ENCODE results near the gene CRELD2. TPM values are rescaled to one million over a fixed set of nuclear protein-coding genes. Genes with fewer than 3 reads are reported as not detected.

Gene CRELD2
- total RNA-seq, 1 donor from 2014 or later: 44.3 TPM

DNA sequence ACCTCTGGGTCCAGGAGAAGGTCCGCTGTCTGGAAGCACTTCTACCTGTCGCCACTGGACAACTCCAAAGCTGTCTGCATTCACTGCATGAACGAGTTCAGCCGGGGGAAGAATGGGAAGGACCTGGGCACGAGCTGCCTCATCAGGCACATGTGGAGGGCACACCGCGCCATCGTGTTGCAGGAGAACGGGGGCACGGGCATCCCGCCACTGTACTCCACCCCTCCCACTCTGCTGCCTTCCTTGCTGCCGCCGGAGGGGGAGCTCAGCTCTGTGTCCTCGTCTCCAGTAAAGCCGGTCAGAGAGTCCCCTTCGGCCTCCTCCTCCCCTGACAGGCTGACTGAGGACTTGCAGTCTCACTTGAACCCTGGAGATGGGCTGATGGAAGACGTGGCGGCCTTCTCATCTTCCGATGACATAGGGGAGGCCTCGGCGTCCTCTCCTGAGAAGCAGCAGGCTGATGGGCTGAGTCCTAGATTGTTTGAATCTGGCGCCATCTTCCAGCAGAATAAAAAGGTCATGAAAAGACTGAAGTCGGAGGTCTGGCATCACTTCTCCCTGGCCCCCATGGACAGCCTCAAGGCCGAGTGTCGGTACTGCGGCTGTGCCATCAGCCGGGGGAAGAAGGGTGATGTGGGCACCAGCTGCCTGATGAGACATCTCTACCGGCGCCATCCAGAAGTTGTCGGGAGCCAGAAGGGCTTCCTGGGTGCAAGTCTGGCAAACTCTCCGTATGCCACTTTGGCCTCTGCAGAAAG is 33.8 kb upstream of the CRELD2 start:
- Mint-ChIP-seq H3K36me3 (ENCODE audit: low read depth) (peaks cover 32% of the 10 kb centered on the region), H3K4me1 (ENCODE audit: low read depth) (peaks cover 31% of the 10 kb centered on the region), H3K4me3 (ENCODE audit: unreplicated experiment) (no peak overlapping the region), H3K27me3 (ENCODE audit: low read depth) (no peaks in the 10 kb centered on the region), H3K9me3 (ENCODE audit: low read depth) (peaks cover 4% of the 10 kb centered on the region), H3K27ac (ENCODE audit: unreplicated experiment) (no peak overlapping the region)
- DNase-seq (ENCODE audit: low spot score): peak; percentile 88
- TF ChIP-seq, protein P1, sequence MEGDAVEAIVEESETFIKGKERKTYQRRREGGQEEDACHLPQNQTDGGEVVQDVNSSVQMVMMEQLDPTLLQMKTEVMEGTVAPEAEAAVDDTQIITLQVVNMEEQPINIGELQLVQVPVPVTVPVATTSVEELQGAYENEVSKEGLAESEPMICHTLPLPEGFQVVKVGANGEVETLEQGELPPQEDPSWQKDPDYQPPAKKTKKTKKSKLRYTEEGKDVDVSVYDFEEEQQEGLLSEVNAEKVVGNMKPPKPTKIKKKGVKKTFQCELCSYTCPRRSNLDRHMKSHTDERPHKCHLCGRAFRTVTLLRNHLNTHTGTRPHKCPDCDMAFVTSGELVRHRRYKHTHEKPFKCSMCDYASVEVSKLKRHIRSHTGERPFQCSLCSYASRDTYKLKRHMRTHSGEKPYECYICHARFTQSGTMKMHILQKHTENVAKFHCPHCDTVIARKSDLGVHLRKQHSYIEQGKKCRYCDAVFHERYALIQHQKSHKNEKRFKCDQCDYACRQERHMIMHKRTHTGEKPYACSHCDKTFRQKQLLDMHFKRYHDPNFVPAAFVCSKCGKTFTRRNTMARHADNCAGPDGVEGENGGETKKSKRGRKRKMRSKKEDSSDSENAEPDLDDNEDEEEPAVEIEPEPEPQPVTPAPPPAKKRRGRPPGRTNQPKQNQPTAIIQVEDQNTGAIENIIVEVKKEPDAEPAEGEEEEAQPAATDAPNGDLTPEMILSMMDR (IDR thresholded peaks at IDR 0.05): no peak

DNA sequence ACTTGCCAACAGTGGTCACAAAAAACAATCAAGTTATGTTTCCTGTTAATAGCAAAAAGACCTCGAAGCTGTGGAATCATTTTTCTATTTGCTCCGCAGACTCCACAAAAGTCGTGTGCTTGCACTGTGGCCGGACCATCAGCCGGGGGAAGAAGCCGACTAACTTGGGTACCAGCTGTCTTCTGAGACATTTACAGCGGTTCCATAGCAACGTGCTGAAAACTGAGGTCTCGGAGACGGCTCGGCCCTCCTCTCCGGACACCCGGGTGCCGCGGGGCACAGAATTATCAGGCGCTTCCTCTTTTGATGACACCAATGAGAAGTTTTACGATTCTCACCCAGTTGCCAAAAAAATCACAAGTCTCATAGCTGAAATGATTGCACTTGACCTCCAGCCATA is 33.2 kb upstream of the CRELD2 start:
- Mint-ChIP-seq H3K36me3 (ENCODE audit: low read depth) (peaks cover 35% of the 10 kb centered on the region), H3K27me3 (ENCODE audit: low read depth) (no peaks in the 10 kb centered on the region), H3K4me3 (ENCODE audit: unreplicated experiment) (no peak overlapping the region), H3K4me1 (ENCODE audit: low read depth) (peaks cover 26% of the 10 kb centered on the region), H3K27ac (ENCODE audit: unreplicated experiment) (no peak overlapping the region), H3K9me3 (ENCODE audit: low read depth) (peaks cover 6% of the 10 kb centered on the region)
- no peak for DNase-seq (ENCODE audit: low spot score)
- TF ChIP-seq, protein P1 (IDR thresholded peaks at IDR 0.05): no peak

DNA sequence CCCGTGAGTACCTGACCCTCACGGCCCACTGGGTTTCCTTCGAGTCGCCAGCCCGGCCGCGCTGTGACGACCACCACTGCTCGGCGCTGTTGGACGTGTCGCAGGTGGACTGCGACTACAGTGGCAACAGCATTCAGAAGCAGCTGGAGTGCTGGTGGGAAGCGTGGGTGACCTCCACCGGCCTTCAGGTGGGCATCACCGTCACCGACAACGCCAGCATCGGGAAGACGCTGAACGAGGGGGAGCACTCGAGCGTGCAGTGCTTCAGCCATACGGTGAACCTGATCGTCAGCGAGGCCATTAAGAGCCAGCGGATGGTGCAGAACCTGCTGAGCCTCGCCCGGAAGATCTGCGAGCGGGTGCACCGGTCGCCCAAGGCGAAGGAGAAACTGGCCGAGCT is 32.6 kb upstream of the CRELD2 start:
- no peak for DNase-seq (ENCODE audit: low spot score)
- TF ChIP-seq, protein P1 (IDR thresholded peaks at IDR 0.05): no peak
- no peak overlapping the region for H3K27ac Mint-ChIP-seq (ENCODE audit: unreplicated experiment)
- peaks cover 6% of the 10 kb centered on the region for H3K9me3 Mint-ChIP-seq (ENCODE audit: low read depth)
- no peaks in the 10 kb centered on the region for H3K27me3 Mint-ChIP-seq (ENCODE audit: low read depth)
- no peak overlapping the region for H3K4me3 Mint-ChIP-seq (ENCODE audit: unreplicated experiment)
- peaks cover 22% of the 10 kb centered on the region for H3K4me1 Mint-ChIP-seq (ENCODE audit: low read depth)
- H3K36me3 Mint-ChIP-seq (ENCODE audit: low read depth): peaks cover 35% of the 10 kb centered on the region

DNA sequence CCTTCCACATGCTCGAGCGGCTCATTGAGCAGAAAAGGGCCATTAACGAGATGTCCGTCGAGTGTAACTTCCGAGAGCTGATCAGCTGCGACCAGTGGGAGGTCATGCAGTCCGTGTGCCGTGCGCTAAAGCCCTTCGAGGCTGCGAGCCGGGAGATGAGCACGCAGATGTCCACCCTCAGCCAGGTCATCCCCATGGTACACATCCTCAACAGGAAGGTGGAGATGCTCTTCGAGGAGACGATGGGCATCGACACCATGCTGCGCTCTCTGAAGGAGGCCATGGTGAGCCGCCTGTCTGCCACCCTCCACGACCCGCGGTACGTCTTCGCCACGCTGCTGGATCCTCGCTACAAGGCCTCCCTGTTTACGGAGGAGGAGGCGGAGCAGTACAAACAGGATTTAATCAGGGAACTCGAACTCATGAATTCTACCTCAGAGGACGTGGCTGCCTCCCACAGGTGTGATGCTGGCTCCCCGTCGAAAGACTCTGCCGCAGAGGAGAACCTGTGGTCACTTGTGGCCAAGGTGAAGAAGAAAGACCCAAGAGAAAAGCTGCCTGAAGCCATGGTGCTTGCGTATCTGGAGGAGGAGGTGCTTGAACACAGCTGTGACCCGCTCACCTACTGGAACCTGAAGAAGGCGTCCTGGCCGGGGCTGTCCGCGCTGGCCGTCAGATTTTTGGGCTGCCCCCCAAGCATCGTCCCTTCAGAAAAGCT is 31.9 kb upstream of the CRELD2 start:
- H3K36me3 Mint-ChIP-seq (ENCODE audit: low read depth): peaks cover 41% of the 10 kb centered on the region
- H3K9me3 Mint-ChIP-seq (ENCODE audit: low read depth): peaks cover 10% of the 10 kb centered on the region
- no peak overlapping the region for H3K4me3 Mint-ChIP-seq (ENCODE audit: unreplicated experiment)
- H3K27ac Mint-ChIP-seq (ENCODE audit: unreplicated experiment): peak overlapping the region; percentile 49
- TF ChIP-seq, protein P1 (IDR thresholded peaks at IDR 0.05): no peak
- peaks cover 25% of the 10 kb centered on the region for H3K4me1 Mint-ChIP-seq (ENCODE audit: low read depth)
- DNase-seq (ENCODE audit: low spot score): peak; percentile 74
- no peaks in the 10 kb centered on the region for H3K27me3 Mint-ChIP-seq (ENCODE audit: low read depth)

DNA sequence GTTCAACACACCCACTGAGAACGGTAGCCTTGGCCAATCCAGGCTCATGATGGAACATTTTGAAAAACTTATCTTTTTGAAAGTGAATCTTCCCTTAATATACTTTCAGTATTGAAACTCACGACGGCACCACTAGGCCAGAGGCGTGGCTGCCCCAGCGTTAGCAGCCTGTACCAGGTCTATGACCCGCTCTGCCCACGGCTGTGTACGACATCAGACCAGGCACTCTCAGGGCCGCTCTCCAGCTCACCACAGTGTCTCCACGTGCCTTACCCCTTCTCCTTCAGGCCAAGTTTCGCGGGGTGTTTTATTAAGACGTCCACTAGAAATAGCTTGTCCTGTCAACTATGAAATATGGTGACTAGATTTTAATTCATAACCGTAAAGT is 31.4 kb upstream of the CRELD2 start:
- Mint-ChIP-seq H3K27ac (ENCODE audit: unreplicated experiment) (no peak overlapping the region), H3K4me1 (ENCODE audit: low read depth) (peaks cover 22% of the 10 kb centered on the region), H3K4me3 (ENCODE audit: unreplicated experiment) (no peak overlapping the region), H3K36me3 (ENCODE audit: low read depth) (peaks cover 44% of the 10 kb centered on the region), H3K27me3 (ENCODE audit: low read depth) (no peaks in the 10 kb centered on the region), H3K9me3 (ENCODE audit: low read depth) (peaks cover 12% of the 10 kb centered on the region)
- peak; percentile 48 for DNase-seq (ENCODE audit: low spot score)
- TF ChIP-seq, protein P1 (IDR thresholded peaks at IDR 0.05): no peak
